ENCODE data around the gene ANKRD29. TPM values are rescaled to one million over a fixed set of nuclear protein-coding genes. Genes with fewer than 3 reads are reported as not detected.

Gene ANKRD29
- total RNA-seq, 1 donor from 2014 or later: 0.65 TPM

DNA sequence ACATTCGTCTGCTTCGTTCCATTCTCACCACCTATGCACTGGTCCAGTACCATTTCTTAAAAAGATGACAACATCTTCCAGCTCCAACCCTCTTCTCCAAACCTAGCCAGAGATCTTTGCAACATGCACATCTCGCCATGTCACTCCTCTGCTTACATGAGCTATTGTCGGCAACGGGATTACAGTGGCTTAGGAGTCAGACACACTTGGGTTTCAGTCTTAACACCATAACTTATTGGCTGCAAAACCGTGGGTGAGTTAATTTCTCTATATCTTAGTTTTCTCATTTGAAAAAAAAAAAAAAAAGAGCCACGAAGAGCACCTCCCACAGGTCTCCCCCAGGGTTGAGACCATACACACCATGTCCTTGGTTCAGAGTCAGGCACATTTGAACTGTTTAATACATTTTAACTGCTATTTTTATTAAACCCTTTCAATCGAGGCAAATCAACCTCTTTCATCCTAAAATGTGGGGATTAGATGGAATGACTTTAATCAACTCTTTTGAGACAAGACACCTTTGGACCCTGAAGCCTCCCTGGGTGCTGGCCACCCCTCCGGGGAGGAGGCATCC, 889 bp downstream of the ANKRD29 start:
- no peaks in the 10 kb centered on the region for H3K9me3 Mint-ChIP-seq
- no peaks in the 10 kb centered on the region for H3K36me3 Mint-ChIP-seq
- peak overlapping the region; percentile 82 for H3K4me3 Mint-ChIP-seq
- H3K27ac Mint-ChIP-seq: no peak overlapping the region
- no peak overlapping the region for H3K9ac ChIP-seq
- H3K4me1 Mint-ChIP-seq: peaks cover 11% of the 10 kb centered on the region
- H3K27me3 Mint-ChIP-seq (ENCODE audit: insufficient read depth, low read depth): peaks cover 20% of the 10 kb centered on the region
- no peaks in the 10 kb centered on the region for H3K36me3 ChIP-seq
- H4K20me1 ChIP-seq (ENCODE audit: low read depth): no peaks in the 10 kb centered on the region
- H3K27ac ChIP-seq: no peak overlapping the region
- H3K4me2 ChIP-seq: peak overlapping the region; percentile 84
- DNase-seq (ENCODE audit: low spot score): no peak
- H3K9me3 ChIP-seq (ENCODE audit: low read depth): no peaks in the 10 kb centered on the region
- H3K4me3 ChIP-seq: peak overlapping the region; percentile 57
- H3K27me3 ChIP-seq: peaks cover 42% of the 10 kb centered on the region
- H3K4me1 ChIP-seq: no peaks in the 10 kb centered on the region
- H3F3A ChIP-seq (ENCODE audit: low read depth): no peaks in the 10 kb centered on the region
- H3K79me2 ChIP-seq (ENCODE audit: low read depth): no peaks in the 10 kb centered on the region
- H2AFZ ChIP-seq (replicated peaks): peak overlapping the region; percentile 70
- no peak for TF ChIP-seq EZH2 (IDR thresholded peaks at IDR 0.05)
- TF ChIP-seq, protein P1, sequence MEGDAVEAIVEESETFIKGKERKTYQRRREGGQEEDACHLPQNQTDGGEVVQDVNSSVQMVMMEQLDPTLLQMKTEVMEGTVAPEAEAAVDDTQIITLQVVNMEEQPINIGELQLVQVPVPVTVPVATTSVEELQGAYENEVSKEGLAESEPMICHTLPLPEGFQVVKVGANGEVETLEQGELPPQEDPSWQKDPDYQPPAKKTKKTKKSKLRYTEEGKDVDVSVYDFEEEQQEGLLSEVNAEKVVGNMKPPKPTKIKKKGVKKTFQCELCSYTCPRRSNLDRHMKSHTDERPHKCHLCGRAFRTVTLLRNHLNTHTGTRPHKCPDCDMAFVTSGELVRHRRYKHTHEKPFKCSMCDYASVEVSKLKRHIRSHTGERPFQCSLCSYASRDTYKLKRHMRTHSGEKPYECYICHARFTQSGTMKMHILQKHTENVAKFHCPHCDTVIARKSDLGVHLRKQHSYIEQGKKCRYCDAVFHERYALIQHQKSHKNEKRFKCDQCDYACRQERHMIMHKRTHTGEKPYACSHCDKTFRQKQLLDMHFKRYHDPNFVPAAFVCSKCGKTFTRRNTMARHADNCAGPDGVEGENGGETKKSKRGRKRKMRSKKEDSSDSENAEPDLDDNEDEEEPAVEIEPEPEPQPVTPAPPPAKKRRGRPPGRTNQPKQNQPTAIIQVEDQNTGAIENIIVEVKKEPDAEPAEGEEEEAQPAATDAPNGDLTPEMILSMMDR (IDR thresholded peaks at IDR 0.05): no peak
- no peak for TF ChIP-seq EZH2phosphoT487 (IDR thresholded peaks at IDR 0.05)

DNA sequence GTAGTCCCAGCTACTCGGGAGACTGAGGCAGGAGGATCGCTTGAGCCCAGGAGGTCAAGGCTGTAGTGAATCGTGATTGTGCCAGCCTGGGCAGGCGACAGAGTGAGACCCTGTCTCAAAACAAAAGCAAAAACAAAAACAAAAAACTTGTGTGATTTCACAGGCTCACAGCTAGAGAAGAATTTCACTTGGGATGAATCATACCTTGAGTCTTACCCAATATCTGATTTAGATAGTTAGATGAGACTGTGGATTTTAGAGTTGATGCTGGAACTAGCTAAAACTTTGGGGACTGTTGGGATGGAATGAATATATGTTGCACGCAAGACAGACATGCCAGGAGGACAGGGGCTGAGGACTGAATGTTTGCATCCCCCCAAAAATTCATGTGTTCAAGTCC, 4.4 kb downstream of the ANKRD29 start:
- H4K20me1 ChIP-seq (ENCODE audit: low read depth): no peaks in the 10 kb centered on the region
- H3K27ac Mint-ChIP-seq: no peak overlapping the region
- H3K36me3 Mint-ChIP-seq: no peaks in the 10 kb centered on the region
- H3K9me3 Mint-ChIP-seq: no peaks in the 10 kb centered on the region
- no peaks in the 10 kb centered on the region for H3K79me2 ChIP-seq (ENCODE audit: low read depth)
- H3K4me1 Mint-ChIP-seq: peaks cover 9% of the 10 kb centered on the region
- no peaks in the 10 kb centered on the region for H3K4me1 ChIP-seq
- no peak overlapping the region for H3K4me3 Mint-ChIP-seq
- H3K9ac ChIP-seq: no peak overlapping the region
- TF ChIP-seq, protein P1 (IDR thresholded peaks at IDR 0.05): no peak
- TF ChIP-seq EZH2phosphoT487 (IDR thresholded peaks at IDR 0.05) (no peak), EZH2 (IDR thresholded peaks at IDR 0.05) (no peak)
- H3K4me2 ChIP-seq: no peak overlapping the region
- peaks cover 31% of the 10 kb centered on the region for H3K27me3 ChIP-seq
- no peak overlapping the region for H2AFZ ChIP-seq (replicated peaks)
- H3K27me3 Mint-ChIP-seq (ENCODE audit: insufficient read depth, low read depth): peaks cover 20% of the 10 kb centered on the region
- H3K4me3 ChIP-seq: no peak overlapping the region
- H3K9me3 ChIP-seq (ENCODE audit: low read depth): no peaks in the 10 kb centered on the region
- H3F3A ChIP-seq (ENCODE audit: low read depth): no peaks in the 10 kb centered on the region
- H3K27ac ChIP-seq: no peak overlapping the region
- no peaks in the 10 kb centered on the region for H3K36me3 ChIP-seq
- no peak for DNase-seq (ENCODE audit: low spot score)

DNA sequence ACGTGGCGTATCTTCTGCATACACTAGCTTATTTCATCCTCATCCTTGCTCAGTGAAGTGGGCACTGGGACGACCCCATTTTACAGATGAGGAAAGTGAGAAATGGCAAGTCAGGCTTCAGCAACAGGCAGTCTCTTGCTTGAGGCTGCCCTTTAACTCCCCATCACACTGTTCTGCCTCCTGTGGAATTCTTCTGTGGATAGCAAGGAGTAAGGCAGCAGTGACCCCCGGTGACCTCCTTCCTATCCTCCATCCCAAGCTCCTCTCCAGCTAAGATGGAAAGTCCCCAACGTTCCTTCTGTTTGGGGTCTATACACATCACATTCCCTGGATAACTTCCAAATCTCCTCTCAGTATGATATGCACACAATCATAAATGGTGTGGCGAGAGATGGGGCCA, 10.5 kb downstream of the ANKRD29 start:
- Mint-ChIP-seq H3K4me3 (no peak overlapping the region), H3K36me3 (no peaks in the 10 kb centered on the region), H3K27ac (peak overlapping the region; percentile 92), H3K4me1 (peaks cover 26% of the 10 kb centered on the region), H3K9me3 (no peaks in the 10 kb centered on the region), H3K27me3 (ENCODE audit: insufficient read depth, low read depth) (peaks cover 2% of the 10 kb centered on the region)
- no peak for DNase-seq (ENCODE audit: low spot score)
- Histone ChIP-seq H4K20me1 (ENCODE audit: low read depth) (no peaks in the 10 kb centered on the region), H3K4me3 (no peak overlapping the region), H3K79me2 (ENCODE audit: low read depth) (no peaks in the 10 kb centered on the region), H3K9ac (no peak overlapping the region), H3F3A (ENCODE audit: low read depth) (no peaks in the 10 kb centered on the region), H2AFZ (replicated peaks) (no peak overlapping the region), H3K27me3 (no peaks in the 10 kb centered on the region), H3K4me1 (peaks cover 17% of the 10 kb centered on the region), H3K9me3 (ENCODE audit: low read depth) (no peaks in the 10 kb centered on the region), H3K4me2 (no peak overlapping the region), H3K36me3 (no peaks in the 10 kb centered on the region), H3K27ac (no peak overlapping the region)
- TF ChIP-seq EZH2 (IDR thresholded peaks at IDR 0.05): no peak
- TF ChIP-seq, protein P1 (IDR thresholded peaks at IDR 0.05): no peak

Measured in neural progenitor cell (in vitro differentiated cells).